Measurements from ENCODE around the gene SBNO2.
"Not testable (repeated sequence)": the region's sequence is repeated elsewhere in the genome, so short reads cannot be mapped to it uniquely, and the experiment has no call there.

Gene SBNO2

DNA sequence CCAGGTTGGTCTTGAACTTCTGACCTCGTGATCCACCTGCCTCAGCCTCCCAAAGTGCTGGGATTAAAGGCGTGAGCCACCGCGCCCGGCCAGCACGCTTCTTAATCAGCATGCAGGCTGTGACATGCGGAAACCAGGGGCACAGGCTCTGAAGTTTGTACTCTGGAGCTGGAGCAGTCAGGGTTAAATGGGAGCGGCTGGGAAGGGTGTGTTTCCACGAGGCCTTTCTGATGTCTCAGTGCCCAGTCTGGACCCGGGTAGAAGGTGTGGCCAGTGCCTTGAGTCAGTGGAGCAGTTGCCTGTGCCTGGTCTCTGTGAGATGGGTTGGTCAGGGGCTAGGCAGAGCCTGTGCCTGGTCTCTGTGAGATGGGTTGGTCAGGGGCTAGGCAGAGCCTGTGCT lies 34.8 kb upstream of the SBNO2 start:
- not testable (repeated sequence) for DNase-seq

DNA sequence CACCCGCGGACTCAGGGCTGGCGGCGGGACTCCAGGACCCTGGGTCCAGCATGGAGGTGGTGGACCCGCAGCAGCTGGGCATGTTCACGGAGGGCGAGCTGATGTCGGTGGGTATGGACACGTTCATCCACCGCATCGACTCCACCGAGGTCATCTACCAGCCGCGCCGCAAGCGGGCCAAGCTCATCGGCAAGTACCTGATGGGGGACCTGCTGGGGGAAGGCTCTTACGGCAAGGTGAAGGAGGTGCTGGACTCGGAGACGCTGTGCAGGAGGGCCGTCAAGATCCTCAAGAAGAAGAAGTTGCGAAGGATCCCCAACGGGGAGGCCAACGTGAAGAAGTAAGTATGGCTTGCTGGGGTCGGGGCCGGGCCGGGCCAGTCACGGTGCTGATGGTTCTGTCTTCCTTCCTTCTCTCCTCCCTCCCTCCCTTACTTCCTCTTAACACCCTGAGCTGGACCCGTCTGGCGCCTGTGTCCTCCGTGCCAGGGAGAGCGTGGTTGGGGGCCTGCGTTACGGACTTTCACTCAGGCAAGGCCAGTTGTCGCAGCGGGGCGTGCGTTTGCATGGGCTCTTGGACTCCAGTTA lies 32.9 kb upstream of the SBNO2 start:
- DNase-seq = peak; percentile 62

DNA sequence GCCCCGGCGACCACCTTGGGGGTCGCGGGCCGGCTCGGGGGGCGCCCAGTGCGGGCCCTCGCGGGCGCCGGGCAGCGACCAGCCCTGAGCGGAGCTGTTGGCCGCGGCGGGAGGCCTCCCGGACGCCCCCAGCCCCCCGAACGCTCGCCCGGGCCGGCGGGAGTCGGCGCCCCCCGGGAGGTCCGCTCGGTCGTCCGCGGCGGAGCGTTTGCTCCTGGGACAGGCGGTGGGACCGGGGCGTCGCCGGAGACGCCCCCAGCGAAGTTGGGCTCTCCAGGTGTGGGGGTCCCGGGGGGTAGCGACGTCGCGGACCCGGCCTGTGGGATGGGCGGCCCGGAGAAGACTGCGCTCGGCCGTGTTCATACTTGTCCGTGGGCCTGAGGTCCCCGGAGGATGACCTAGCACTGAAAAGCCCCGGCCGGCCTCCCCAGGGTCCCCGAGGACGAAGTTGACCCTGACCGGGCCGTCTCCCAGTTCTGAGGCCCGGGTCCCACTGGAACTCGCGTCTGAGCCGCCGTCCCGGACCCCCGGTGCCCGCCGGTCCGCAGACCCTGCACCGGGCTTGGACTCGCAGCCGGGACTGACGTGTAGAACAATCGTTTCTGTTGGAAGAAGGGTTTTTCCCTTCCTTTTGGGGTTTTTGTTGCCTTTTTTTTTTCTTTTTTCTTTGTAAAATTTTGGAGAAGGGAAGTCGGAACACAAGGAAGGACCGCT lies 32.2 kb upstream of the SBNO2 start:
- peak; percentile 66 for DNase-seq

DNA sequence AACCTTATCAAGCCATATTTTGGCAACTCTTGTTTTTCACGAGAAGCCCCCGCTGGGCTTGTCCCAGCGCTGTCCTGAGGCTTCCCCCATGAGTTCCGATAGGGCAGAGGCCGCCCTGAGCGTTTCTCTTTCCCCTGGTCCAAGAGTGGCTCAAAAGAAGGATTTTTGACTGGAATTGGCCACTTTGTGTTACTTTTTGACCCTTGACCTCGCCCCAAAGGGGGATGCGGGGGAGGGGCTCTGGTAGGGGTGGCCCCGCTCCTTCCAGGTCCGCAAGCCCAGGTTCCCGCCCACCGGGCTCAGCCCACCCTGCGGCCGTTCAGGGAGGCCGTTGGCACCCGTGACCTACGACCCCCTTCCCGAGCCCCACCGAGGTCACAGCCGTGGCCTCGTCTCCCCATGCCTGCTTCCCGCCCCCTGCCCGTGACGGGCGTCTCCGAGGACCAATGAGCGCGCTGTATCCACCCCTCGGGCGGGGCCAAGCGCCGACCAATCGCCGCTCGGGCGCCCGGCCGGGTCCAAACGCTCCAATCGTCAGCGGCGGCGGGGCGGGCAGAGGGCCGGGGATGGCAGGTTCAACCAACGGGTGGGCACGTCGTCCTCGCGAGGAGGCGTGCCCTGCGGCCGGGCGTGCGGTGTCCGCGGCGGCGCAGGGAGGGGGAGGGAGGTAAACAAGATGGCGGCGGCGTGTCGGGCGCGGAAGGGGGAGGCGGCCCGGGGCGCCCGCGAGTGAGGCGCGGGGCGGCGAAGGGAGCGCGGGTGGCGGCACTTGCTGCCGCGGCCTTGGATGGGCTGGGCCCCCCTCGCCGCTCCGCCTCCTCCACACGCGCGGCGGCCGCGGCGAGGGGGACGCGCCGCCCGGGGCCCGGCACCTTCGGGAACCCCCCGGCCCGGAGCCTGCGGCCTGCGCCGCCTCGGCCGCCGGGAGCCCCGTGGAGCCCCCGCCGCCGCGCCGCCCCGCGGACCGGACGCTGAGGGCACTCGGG lies 31.3 kb upstream of the SBNO2 start, which contains the start of gene STK11:
Gene STK11 (plus strand): TSS at position 665 of the 986 bp plus-strand sequence. CDS start 1,136 bp downstream, outside the sequence.
- DNase-seq = peak; percentile 98

DNA sequence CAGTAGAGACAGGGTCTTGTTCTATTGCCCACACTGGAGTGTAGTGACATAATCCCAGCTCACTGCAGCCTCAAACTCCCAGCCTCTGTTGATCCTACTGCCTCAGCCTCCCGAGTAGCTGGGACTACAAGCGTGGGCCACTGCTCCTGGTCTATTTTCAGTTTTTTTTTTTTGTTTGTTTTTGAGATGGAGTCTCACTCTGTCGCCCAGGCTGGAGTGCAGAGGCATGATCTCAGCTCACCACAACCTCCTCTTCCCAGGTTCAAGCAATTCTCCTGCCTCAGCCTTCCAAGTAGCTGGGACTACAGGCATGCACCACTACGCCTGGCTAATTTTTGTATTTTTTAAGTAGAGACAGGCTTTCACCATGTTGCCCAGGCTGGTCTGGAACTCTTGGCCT lies 26.5 kb upstream of the SBNO2 start:
- not testable (repeated sequence) for DNase-seq

DNA sequence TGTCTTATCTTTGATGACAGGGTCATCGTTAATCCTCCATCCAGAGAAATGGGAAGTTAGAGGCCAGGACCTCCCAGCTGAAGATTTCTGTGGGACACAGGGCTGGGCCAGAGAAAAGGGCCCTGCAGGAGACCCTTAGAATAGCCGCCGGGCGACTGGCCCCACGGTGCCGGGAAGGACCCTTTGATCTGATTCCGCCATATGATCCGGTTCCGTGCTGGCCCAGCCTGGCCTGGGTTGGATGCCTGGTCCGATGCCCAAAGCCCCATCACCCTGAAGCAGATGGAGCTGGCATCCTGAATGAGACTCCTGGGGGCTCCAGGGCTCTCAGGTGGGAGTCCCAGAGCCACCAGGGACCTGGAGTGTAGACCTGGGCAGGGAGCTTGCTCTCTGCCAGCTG lies 25.5 kb upstream of the SBNO2 start:
- no peak for DNase-seq

DNA sequence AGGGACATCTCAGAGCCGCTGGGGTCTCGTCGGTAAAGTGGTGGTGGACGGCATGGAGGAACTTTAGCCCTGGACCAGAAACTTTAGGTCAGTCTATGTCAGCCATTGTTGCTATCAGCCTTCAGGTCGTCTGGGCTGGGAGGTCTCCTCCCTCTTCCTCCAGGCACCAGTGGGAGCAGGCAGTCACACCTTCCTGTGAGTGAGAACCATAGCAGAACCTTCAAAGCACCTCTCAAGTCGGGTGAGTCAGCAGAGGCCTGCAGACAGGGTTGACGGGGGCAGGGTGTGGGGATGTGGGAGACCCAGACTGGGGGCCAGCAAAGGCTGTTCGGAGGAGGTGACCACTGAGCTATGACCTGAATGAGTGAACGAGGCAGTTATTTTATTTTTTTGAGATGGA lies 15.4 kb upstream of the SBNO2 start:
- no peak for DNase-seq

DNA sequence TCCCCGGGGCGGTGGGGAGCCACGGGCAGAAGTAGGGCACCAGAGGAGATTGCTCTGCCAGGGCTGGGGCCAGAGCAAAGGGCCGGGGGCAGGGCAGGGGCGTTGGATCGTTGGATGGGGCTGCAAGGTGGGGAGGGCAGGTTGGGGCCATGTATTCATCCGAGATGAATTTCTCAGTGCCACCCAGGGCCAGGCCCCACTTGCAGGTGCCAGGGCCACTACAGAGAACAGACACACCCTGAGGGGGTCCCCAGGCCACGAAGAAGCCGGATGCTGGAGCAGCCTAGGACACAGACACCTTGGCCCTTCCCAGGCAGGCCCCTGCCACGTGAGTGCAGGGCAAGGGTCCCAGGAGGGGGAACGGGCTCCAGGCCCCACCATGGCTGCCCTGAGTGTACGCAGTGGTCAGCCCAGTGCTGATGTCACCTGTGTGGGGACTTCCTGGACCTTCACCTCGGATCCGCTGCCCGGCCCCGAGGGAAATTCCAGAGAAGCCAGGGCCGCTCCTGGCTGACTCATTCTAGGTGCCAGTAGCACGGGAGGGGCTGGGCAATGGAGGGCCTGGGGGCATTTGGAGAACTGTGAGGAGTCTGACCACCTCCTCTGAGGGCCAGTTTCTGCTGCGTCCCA lies 9.6 kb upstream of the SBNO2 start:
- DNase-seq = no peak

DNA sequence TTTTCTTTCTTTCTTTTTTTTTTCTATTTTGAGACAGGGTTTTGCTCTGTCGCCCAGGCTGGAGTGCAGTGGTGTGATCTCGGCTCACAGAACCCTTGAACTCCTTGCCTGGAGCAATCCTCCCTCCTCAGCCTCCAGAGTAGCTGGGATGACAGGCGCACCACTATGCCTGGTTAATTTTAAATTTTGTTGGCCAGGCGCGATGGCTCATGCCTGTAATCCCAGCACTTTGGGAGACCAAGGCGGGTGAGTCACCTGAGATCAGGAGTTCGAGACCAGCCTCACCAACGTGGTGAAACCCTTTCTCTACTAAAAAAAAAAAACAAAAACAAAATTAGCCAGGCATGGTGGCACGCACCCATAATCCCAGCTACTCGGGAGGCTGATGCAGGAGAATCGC lies 8.7 kb upstream of the SBNO2 start:
- no peak for DNase-seq

DNA sequence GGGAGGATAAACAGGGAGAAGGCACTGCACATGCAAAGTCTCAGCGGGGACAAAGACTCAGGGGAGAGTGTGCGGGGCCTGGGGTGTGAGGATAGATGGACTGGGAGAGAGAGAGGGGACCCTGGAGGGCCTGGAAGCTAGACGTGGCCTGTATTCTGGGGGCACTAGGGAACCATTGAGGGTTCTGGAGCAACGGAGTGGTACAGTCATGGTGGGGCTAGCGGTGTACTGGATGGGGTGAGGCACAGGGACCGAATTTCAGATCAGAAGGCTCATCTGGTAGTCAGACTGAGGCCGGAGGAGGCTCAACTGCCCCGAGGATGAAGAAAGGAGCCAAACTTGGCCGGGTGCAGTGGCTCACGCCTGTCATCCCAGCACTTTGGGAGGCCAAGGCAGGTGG lies 8.0 kb upstream of the SBNO2 start:
- DNase-seq = no peak

DNA sequence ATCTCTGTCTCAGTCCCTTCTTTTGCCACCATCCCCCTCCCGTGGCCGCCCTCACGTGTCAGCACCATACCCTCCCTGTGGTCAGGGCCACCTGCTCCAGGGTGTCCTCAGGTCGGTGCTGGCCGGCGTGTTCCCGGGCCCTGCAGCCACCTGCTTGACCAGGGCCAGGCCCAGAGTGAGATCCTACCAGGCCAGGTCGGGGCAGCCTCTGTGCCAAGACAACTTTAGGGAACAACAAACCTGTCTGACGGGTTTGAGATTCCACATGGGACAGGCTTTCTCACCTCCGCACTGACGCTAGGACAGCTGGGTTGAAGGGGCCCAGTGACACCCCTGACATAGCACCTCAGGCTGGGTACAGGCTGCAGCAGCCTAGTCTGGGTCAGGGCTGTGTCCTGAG lies 7.5 kb upstream of the SBNO2 start:
- no peak for DNase-seq

DNA sequence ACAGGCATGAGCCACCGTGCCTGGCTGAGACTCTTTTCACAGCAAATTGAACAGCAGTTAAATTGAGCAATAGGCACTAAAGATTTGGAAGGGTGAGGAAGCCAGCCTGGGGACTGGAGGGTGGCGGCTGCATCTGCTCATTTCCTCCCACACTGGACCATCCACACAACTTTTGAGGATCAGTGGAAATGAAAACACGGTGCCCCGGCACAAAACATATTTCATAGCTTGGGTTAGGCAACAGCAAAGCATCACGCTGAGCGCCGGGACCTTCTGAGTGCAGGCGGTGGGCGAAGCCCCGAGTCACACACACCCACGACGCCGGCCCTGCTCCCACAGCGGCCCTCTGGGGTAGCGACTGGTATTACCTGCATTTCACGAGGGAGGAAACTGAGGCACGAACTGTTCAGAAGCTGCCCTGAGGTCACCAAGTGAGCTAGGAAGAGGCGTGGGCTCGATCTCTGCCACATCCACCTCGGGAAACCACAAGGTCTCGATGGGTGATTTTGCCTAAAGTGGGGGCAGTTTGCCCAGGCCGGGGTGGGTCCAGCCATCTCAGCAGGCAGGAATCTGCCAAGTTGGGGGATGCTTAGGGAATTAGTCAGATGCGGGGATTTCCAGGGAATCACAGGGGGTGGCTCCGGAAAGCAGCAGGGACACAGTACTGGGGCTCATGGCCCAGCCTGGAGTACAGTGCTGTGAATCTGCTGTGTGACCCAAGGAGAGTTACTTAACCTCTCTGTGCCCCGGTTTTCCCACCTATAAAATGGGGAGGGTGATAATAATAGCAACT lies 3.5 kb upstream of the SBNO2 start:
- no peak for DNase-seq

DNA sequence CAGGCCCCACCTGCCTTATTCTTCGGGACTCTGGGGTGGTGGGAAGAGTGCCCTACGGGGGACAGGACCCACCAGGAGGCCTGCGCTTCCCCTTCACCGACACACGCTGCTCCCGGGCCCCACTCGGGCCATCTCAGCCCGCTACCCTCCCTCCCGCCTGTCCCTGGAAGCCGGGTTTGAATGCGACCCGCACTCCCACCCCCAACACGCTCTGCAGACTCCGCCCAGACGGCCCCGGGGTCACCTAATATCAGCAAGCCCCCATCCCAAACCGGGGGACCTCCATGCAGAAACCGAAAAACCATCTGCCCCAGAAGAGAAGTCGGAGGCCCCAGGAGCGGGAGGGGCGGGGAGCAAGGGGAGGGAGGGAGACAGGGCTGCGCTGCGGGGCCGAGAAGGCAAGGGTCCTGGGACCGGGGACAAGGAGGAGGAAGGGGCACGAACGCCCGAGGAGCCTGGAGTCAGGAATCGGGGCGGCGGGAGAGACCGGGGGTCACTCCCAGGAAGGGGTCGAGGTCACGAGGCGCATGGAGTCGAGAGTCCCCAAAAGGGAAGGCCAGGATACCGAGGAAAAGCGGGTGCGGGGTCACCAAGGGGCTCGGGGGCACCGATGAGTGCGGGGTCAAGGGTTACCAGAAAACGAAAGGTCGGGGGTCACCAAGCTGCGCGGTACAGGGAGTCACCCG lies 766 bp downstream of the SBNO2 start:
- DNase-seq = peak; percentile 45

DNA sequence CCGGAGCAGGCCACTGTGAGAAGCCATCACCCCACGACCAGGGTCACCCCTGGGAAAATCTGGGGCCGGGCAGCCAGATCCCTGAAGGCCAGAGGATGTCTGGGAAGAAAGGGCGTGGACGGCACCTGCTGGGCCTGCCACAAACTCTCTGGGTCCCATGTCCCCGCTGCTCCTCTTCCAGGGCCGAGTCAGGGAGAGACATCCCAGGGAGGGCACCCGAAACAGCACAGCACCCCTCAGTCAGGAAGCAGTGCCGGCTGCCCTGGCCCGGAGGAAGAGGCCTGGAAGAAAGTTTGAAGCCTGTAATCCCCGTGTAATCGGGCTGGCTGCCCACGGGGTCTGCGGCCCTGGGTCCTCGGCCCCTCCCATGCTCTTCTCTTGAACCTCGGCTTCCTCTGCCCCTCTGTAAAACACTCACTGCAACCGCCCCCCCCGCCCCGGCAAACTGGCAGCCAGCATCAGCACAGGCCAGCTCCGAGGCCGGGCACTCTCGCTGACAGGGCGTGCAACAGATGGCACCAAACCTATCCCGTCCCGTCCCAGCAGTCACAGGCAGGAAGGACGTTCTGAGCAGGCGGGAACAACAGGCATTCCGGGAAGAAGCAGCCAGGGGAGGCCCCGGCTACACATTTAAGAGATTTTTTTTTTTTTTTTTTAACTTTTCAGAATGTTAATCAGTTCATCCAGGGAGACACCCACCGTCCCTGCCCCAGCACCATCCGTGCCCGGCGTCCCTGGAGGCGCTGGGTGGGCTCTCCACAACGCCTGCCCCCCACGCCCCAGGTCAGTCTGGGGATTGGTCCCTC lies 1.5 kb downstream of the SBNO2 start:
- DNase-seq = peak; percentile 43

DNA sequence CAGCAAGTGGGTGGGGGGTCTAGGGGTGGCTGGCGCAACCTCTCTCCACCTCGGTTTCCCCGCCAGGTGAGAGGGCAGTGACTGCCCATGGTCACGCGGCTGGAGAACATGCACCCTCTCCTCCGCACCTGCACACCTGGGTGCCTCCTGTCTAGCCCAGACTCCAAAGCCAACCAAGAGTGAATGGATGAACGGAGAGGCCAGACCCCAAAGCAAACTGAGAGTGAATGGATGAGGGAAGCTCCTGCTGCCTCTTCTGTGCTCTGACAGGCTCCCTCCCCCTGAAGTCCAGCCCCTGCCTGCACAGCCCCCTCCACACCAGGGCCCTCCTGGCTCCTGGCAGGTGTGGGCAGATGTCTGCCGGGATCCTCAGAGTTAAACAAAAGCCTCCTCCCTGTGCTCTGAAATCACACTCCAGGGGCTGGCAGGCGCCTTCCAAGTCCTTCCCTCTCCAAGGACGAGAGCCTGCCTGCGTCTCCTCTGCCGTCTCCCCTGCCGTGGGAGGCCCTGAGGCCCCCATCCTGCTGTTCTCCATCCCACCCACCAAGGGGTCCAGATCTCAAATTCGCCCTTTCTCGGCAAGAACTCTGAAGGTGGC lies 2.2 kb downstream of the SBNO2 start:
- DNase-seq = peak; percentile 41

DNA sequence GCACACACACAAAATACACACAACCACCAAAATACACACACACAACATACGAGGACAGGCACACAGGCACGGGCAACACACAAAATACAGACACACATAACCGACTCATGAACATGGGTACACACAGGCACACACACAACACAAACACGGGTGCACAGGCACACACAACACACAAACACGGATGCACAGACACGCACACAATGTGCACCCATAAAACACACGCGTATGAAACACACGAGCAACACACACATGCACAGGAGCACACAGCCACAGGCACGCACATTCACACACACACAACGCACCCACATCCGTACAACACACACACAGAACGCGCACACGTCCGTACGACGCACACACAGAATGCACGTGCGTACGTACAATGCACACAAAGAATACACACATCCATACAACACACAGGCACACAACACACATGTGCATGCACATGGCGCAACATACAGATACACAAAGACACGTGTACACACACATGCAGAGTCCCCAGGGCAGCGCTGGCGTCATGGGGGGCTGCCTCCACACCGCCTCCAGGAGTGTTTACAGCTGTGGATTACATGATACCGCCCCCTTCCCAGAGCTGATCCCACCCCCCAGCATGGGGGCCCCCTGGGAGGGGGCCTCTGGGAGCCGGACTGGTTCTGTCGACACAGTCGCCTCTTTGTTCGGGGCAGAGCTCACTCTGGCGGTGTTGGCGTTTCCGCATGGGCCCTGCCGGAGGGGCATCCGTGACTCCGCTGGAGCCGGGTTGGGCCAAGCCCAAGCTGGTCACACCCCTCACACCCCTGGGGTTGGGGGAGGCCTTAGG lies 2.9 kb downstream of the SBNO2 start:
- DNase-seq = peak; percentile 47

DNA sequence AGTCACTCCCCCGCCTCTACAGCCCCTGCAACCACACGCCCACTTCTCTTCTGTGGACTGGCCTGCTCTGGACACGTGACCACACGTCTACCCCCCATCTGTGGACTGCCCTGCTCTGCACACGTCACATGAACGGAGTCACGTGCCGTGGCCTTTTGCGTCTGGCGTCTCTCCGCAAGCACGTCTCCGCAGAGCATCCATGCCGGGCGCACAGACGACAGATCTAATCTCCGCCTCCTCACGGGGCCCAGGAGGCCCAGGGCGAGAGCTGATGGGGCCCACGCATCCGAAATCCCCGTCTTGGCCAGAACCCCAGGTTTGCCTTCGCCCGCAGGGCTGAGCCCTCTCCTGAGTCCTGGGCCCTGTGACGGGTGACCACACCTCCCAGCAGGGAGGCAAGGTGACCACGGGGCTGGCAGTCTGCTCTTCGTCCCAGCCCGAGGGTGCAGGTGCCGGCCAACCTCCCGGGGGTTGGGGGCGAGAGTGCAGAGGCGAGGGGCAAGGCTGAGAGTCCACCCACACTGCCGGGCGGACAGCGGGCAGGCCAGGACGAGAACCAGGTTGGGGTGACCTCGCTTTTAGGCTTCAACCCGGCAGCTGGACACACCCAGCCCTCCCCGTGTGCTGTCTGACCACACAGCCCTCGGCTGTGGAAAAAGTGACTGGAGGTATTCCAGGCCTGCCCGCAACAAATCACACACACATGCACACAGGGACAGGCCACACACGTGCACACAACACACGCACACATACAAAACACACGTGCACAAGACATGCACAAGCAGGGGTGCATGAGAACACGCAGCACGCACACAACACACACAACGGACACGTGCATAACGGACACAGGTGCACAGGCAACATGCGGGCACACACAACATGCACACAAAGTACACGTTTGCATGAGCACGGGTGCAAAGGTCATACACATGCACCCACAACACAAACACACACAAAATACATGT lies 3.9 kb downstream of the SBNO2 start:
- no peak for DNase-seq

DNA sequence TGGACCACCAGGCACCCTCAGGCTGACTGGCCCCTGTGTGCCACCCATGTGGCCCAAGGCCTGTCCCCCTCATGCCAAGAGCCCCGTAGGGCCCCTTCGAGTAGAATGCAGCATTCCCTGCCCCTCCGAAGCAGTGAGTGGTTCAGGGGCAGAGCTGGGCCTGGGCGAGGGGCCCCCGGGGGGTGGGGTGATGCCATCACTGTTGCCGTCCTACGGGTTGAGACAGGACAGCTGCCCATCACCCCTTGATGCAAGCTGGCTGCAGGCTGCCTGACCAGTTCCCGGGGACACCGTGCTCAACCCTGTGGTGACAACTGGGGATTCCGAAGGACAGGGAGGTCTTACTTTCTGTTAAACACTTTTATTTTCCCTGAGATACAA lies 4.7 kb downstream of the SBNO2 start:
- no peak for DNase-seq

Data from retina (tissue), 1 donor.